Measurements from ENCODE around the gene IQCK. TPM values are rescaled to one million over a fixed set of nuclear protein-coding genes. Genes with fewer than 3 reads are reported as not detected.

Gene IQCK
- total RNA-seq, 2 donors from 2014 or later = 17.5 to 18.1 TPM

DNA sequence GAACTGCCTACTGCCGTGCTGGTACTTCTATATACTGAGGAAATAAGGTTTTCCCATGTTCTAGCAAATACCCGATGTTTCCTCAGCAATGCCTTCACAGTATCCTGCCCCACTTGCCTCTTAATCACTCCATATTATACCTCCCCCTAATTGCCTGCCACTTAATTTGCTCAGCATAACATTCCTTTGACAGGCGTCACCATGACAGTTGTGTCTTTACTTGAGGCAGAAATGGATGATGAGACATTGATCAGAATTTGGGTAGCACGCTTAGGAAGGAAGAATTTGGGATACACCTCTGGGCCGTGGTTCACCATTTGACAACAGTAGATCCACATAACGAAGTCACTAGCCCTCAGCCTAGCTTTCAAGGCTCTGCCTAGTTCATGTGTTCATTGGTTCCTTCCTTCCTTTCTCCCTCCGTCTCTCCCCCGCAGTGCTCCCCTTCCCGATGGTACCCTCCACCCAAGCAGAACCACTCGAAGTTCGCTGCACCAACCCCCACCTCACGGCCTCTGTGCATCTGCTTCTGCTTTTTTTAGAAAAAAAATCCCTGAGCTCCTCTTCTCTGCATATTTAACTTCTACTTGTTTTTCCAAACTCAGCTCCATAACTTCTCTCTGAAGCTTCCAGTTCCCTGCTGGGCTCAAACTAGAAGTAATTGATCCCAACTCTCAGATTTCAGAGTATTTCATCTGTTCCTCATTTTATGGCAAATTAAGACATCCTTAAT lies 19.4 kb downstream of the IQCK start:
- H3K9me3 ChIP-seq = no peaks in the 10 kb centered on the region
- peaks cover 0 to 12% of the 10 kb centered on the region in 2 donors for H3K4me1 ChIP-seq (ENCODE audit: control insufficient read depth in 1 of 2, low read depth in 2 of 2)
- TF ChIP-seq, protein P1, sequence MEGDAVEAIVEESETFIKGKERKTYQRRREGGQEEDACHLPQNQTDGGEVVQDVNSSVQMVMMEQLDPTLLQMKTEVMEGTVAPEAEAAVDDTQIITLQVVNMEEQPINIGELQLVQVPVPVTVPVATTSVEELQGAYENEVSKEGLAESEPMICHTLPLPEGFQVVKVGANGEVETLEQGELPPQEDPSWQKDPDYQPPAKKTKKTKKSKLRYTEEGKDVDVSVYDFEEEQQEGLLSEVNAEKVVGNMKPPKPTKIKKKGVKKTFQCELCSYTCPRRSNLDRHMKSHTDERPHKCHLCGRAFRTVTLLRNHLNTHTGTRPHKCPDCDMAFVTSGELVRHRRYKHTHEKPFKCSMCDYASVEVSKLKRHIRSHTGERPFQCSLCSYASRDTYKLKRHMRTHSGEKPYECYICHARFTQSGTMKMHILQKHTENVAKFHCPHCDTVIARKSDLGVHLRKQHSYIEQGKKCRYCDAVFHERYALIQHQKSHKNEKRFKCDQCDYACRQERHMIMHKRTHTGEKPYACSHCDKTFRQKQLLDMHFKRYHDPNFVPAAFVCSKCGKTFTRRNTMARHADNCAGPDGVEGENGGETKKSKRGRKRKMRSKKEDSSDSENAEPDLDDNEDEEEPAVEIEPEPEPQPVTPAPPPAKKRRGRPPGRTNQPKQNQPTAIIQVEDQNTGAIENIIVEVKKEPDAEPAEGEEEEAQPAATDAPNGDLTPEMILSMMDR (IDR thresholded peaks at IDR 0.05) = no peak
- H3K27me3 ChIP-seq (replicated peaks; ENCODE audit: insufficient read depth) = no peaks in the 10 kb centered on the region
- no peak for ATAC-seq (ENCODE audit: insufficient number of reproducible peaks, low FRiP score, low read depth)
- DNase-seq (ENCODE audit: low spot score) = no peak
- H3K27ac ChIP-seq = no peak overlapping the region
- H3K36me3 ChIP-seq = no peaks in the 10 kb centered on the region
- H3K4me3 ChIP-seq = no peak overlapping the region

DNA sequence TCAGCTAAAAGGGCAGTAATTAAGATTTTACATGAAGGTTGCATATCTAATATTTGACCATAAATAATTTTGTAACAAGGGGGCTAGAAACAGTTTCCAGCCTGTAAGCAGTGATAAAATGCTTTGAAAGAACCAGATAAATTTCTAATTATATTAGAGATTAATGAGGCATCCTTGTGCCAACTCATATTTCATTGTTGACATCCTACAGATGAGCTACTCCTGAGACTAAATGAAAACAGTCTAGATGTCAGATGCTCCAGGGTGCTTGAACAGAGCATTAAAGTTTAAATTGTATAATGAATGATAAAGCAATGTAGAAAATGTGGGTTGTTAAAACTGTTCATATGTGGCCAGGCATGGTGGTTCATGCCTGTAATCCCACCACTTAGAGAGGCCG lies 23.3 kb downstream of the IQCK start:
- TF ChIP-seq, protein P1 (IDR thresholded peaks at IDR 0.05) = no peak
- Histone ChIP-seq H3K9me3 (no peaks in the 10 kb centered on the region), H3K27ac (no peak overlapping the region), H3K36me3 (no peaks in the 10 kb centered on the region), H3K4me3 (no peak overlapping the region), H3K27me3 (replicated peaks; ENCODE audit: insufficient read depth) (no peaks in the 10 kb centered on the region), H3K4me1 (ENCODE audit: control insufficient read depth in 1 of 2, low read depth in 2 of 2) (no peaks in the 10 kb centered on the region)
- DNase-seq (ENCODE audit: low spot score) (no peak), ATAC-seq (ENCODE audit: insufficient number of reproducible peaks, low FRiP score, low read depth) (no peak)

DNA sequence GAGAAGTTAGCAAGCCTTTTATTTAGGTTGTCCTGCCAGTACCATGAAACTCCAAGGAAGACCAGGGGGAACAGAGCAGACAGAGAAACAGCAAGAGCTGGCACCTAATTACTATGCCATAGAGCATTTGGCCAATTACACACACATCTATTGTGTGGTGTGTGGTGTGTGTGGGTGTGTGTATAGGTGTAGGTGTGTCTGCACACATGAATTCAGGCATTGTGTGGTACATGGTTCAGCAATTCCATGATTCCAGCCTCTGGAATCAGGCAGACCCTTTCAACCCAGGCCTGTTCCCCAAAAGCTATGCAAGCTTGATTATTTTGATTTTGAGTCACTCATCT lies 25.7 kb downstream of the IQCK start:
- TF ChIP-seq, protein P1 (IDR thresholded peaks at IDR 0.05) = no peak

DNA sequence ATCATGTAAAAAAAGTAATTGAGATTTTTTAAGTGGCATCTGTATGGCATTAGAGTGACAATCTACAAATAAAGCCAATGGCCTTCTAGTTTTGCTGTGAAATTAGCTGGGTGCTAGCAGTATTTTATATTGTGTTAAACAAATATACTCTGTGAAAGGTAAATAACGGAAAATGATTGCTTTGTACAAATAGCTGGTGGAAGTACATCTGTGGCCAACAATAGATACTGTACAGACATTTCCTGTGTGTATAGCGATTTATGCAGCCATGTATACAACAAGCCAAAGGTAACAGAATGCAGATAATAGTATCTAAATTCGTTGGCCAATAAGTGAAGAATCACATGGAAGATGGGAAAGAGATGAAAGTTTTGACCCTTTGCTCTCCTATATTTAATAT lies 26.6 kb downstream of the IQCK start:
- H3K36me3 ChIP-seq = no peaks in the 10 kb centered on the region
- no peak overlapping the region for H3K27ac ChIP-seq
- H3K4me1 ChIP-seq (ENCODE audit: control insufficient read depth in 1 of 2, low read depth in 2 of 2) = no peaks in the 10 kb centered on the region
- H3K27me3 ChIP-seq (replicated peaks; ENCODE audit: insufficient read depth) = no peaks in the 10 kb centered on the region
- TF ChIP-seq, protein P1 (IDR thresholded peaks at IDR 0.05) = no peak
- H3K9me3 ChIP-seq = no peaks in the 10 kb centered on the region
- no peak for ATAC-seq (ENCODE audit: insufficient number of reproducible peaks, low FRiP score, low read depth)
- H3K4me3 ChIP-seq = no peak overlapping the region
- no peak for DNase-seq (ENCODE audit: low spot score)

More for the DNA sequence above, 25.7 kb downstream of the IQCK start:
- Histone ChIP-seq H3K4me1 (ENCODE audit: control insufficient read depth in 1 of 2, low read depth in 2 of 2) (no peaks in the 10 kb centered on the region), H3K27me3 (replicated peaks; ENCODE audit: insufficient read depth) (no peaks in the 10 kb centered on the region), H3K9me3 (no peaks in the 10 kb centered on the region), H3K36me3 (no peaks in the 10 kb centered on the region), H3K4me3 (no peak overlapping the region), H3K27ac (no peak overlapping the region)
- DNase-seq (ENCODE audit: low spot score) (no peak), ATAC-seq (ENCODE audit: insufficient number of reproducible peaks, low FRiP score, low read depth) (no peak)

DNA sequence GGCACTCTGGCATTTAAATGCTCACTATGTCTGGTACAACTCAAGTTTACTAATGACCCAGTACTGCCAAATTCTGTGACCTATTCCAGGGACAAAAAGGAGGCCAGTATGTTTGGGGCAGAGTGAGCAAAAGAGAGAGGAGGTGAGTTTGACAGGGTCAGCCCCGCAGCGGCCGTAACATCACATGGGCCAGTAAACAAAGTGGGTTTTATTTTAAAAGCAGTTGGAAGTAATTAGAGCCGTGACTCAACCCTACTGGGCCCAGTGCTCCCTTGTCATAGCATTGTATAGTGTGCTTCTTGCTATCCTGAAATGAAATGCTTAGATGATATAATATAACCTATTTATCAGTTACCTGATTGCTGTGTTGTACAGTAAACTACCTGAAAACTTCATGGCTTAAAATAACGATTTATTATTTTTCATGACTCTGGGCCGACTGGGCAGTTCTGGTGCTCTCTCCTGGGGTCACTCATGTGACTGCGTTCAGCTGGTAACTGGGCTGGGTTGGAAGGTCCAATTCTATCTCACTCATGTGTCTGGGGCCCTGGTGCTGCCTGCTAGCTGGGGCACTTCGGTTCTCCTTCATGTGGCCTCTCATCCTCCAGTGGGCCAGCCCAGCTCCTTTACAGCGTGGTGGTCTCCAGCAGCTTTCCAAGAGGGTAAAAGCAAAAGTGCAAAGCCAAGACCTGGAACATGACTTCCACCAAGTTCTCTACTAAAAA lies 27.4 kb downstream of the IQCK start:
- DNase-seq (ENCODE audit: low spot score) = no peak

More for the DNA sequence above, 27.4 kb downstream of the IQCK start:
- no peak for ATAC-seq (ENCODE audit: insufficient number of reproducible peaks, low FRiP score, low read depth)
- Histone ChIP-seq H3K4me1 (ENCODE audit: control insufficient read depth in 1 of 2, low read depth in 2 of 2) (no peaks in the 10 kb centered on the region), H3K4me3 (no peak overlapping the region), H3K36me3 (no peaks in the 10 kb centered on the region), H3K27me3 (replicated peaks; ENCODE audit: insufficient read depth) (no peaks in the 10 kb centered on the region), H3K27ac (no peak overlapping the region), H3K9me3 (no peaks in the 10 kb centered on the region)
- TF ChIP-seq, protein P1 (IDR thresholded peaks at IDR 0.05) = no peak
